K562 (cell line): ENCODE measurements around the gene GPR152. TPM values are rescaled to one million over a fixed set of nuclear protein-coding genes. Genes with fewer than 3 reads are reported as not detected.
A peak's percentile ranks its signal among the peaks of the same experiment; 100 is the strongest.

Source experiments
- ATAC-seq: fragments of 200-7000 bp; cut with Tn5 transposase; 3 replicates; pipeline ENCODE4 v1.9.1; 2020; ENCODE audit warnings: moderate library complexity
- BruUV-seq: library from RNA; stranded (reverse); fragments of 400-500 nt; replicated peaks from 2 replicates; lab custom pipeline; 2021; lab: Mats Ljungman, UMichigan
- CTCF ChIA-PET: fragments of 300-600 bp; formaldehyde crosslinking; extraction: SDS; loops from one replicate; lab custom pipeline; 2021; ENCODE audit warnings: low intra/inter-chr PET ratio; lab: Yijun Ruan, JAX
- POLR2A ChIA-PET: fragments of 300-600, 350-650 bp; sonication (Branson Sonifier 250); formaldehyde crosslinking; extraction: SDS; loops from one replicate; lab custom pipeline; 2021; ENCODE audit warnings: antibody characterized with exemption, inconsistent platforms; lab: Yijun Ruan, JAX
- DNase-seq, 4 experiments: peaks; one replicate each; pipeline versions ENCODE4 v3.0.0 to v3.0.0-alpha.2; 2011 to 2018; ENCODE audit warnings: low spot score in 3 of 4, mixed read lengths in 3 of 4; ENCODE audit errors: extremely low read depth in 1 of 4
- FAIRE-seq: peaks from 2 replicates; lab custom pipeline; 2011; peaks lifted over from hg19 to GRCh38; lab: Jason Lieb, UNC
- H2AFZ ChIP-seq: 2 replicates; pipeline ENCODE4 v1.6.0; 2011; ENCODE audit warnings: low read depth, low read length, control low read depth, inconsistent platforms
- H3K27ac ChIP-seq: fragments of 200-600 bp; 3 replicates; pipeline ENCODE4 v1.8.0; 2011; ENCODE audit warnings: low read depth, mild to moderate bottlenecking, control low read depth, inconsistent platforms, low read length, moderate library complexity, mixed read lengths; ENCODE audit errors: extremely low read depth
- H3K27me3 ChIP-seq, 2 experiments: fragments of 300-600 bp in 1 of 2; 2 replicates in 1 of 2; 3 replicates in 1 of 2; pipeline versions ENCODE4 v1.6.0 to v1.8.0; 2011; ENCODE audit warnings: inconsistent platforms in 2 of 2, low read length in 2 of 2, mild to moderate bottlenecking in 1 of 2, mixed read lengths in 1 of 2, moderate library complexity in 1 of 2; ENCODE audit not compliant: control insufficient read depth in 2 of 2, insufficient read depth in 2 of 2
- H3K36me3 ChIP-seq: fragments of 300-600 bp; 3 replicates; pipeline ENCODE4 v1.8.0; 2011; ENCODE audit warnings: mild to moderate bottlenecking, low read length, inconsistent platforms; ENCODE audit not compliant: control insufficient read depth, insufficient read depth
- H3K4me1 ChIP-seq, 2 experiments: fragments of 200-600 bp in 1 of 2; replicated peaks in 1 of 2; 2 replicates in 1 of 2; 3 replicates in 1 of 2; pipeline versions ENCODE4 v1.5.1 to v1.8.0; 2011; ENCODE audit warnings: inconsistent platforms in 2 of 2, low read length in 2 of 2, mild to moderate bottlenecking in 1 of 2, mixed read lengths in 1 of 2, moderate library complexity in 1 of 2; ENCODE audit not compliant: control insufficient read depth in 2 of 2, insufficient read depth in 2 of 2
- H3K4me2 ChIP-seq: 2 replicates; pipeline ENCODE4 v1.6.1; 2011; ENCODE audit warnings: low read length, control low read depth, inconsistent platforms, mixed read lengths; ENCODE audit not compliant: insufficient read depth
- H3K4me3 ChIP-seq: fragments of 200-600 bp; sonication (generic), shearing (Covaris generic); 2 replicates; pipeline ENCODE4 v1.5.1; 2016; ENCODE audit warnings: control low read depth, inconsistent platforms
- H3K79me2 ChIP-seq: fragments of 200-600 bp; 3 replicates; pipeline ENCODE4 v1.8.0; 2011; ENCODE audit warnings: low read length, inconsistent platforms; ENCODE audit not compliant: control insufficient read depth, insufficient read depth
- H3K9ac ChIP-seq, 2 experiments: 2 replicates each; pipeline versions ENCODE4 v1.6.0 to v1.6.1; 2011; ENCODE audit warnings: low read depth in 2 of 2, low read length in 2 of 2, control low read depth in 1 of 2, inconsistent platforms in 1 of 2, mild to moderate bottlenecking in 1 of 2, mixed read lengths in 1 of 2; ENCODE audit not compliant: insufficient read depth in 1 of 2
- H3K9me1 ChIP-seq: one replicate; pipeline ENCODE4 v1.6.0; 2011; ENCODE audit warnings: inconsistent platforms, mild to moderate bottlenecking, low read length, moderate library complexity; ENCODE audit not compliant: control insufficient read depth, insufficient read depth
- H3K9me3 ChIP-seq: replicated peaks from 2 replicates; pipeline ENCODE4 v1.5.1; 2011; ENCODE audit warnings: low read depth, low read length, inconsistent platforms; ENCODE audit not compliant: control insufficient read depth, insufficient read depth
- H4K20me1 ChIP-seq: replicated peaks from 2 replicates; pipeline ENCODE4 v1.6.1; 2011; ENCODE audit warnings: low read length, inconsistent platforms, mixed read lengths; ENCODE audit not compliant: control insufficient read depth, insufficient read depth
- EP300 ChIP-seq: IDR thresholded peaks from 2 replicates; pipeline ENCODE4 v1.6.1; 2012; ENCODE audit warnings: low read length, improper control_type of control experiment
- NFIC ChIP-seq: fragments of 450-650 bp; IDR thresholded peaks from 2 replicates; pipeline ENCODE4 v1.6.1; 2017; ENCODE audit warnings: mild to moderate bottlenecking, inconsistent platforms
- WGBS: fragments of 100-300 bp; shearing (Covaris generic); methylation state at CpG from one replicate; pipeline ENCODE4 v1.1.6; 2016; ENCODE audit warnings: low coverage, mixed read lengths; ENCODE audit not compliant: insufficient coverage; ENCODE audit errors: missing lambda C conversion rate; 5-methylcytosine and 5-hydroxymethylcytosine counted together
- in situ Hi-C: fragments of 300-500 bp; cut with MboI; formaldehyde crosslinking; loops from 4 replicates; pipeline ENCODE4 v1.15.0; 2018; ENCODE audit warnings: inconsistent platforms, mixed read lengths
- intact Hi-C: fragments of 100-400 bp; cut with micrococcal nuclease; formaldehyde crosslinking; loops from 2 replicates; pipeline ENCODE4 v1.14.2; 2022
- polyA plus RNA-seq, 8 experiments: library from polyadenylated mRNA; depleted of rRNA in 4 of 8; stranded (reverse) in 5 of 8; unstranded in 3 of 8; fragments of >200 nt; fragmentation: Nextera tagmentation in 2 of 8; fragmentation: Illumina TruSeq in 1 of 8; extraction: Ambion mirVana in 2 of 8; extraction: Trizol in 1 of 8; gene quantifications; 2 replicates each; pipeline versions ENCODE4 v1.2.1 to v1.2.3, GENCODE V29; 2011 to 2014; ENCODE audit warnings: inconsistent platforms in 1 of 8, missing spikeins in 1 of 8
- total RNA-seq, 7 experiments: library from RNA; depleted of rRNA in 6 of 7; stranded (reverse); fragments of >200 nt in 6 of 7; fragmentation: Illumina TruSeq in 2 of 7; extraction: Trizol in 2 of 7; gene quantifications; 2 replicates each; pipeline versions ENCODE4 v1.2.1 to v1.2.3, GENCODE V29; 2011 to 2021; ENCODE audit warnings: low replicate concordance in 1 of 7
- TF ChIP-seq, protein P1 (sequence below): sonication (generic); formaldehyde crosslinking; IDR thresholded peaks from 2 replicates; pipeline ENCODE4 v1.9.0; 2022; ENCODE audit warnings: mild to moderate bottlenecking, missing genetic modification reagents

The GPR152 gene
- total and polyA plus RNA-seq, 9 of the 15 experiments (the other 6 are each of a cell fraction or from before 2014, with no cell fraction given) = not detected

DNA sequence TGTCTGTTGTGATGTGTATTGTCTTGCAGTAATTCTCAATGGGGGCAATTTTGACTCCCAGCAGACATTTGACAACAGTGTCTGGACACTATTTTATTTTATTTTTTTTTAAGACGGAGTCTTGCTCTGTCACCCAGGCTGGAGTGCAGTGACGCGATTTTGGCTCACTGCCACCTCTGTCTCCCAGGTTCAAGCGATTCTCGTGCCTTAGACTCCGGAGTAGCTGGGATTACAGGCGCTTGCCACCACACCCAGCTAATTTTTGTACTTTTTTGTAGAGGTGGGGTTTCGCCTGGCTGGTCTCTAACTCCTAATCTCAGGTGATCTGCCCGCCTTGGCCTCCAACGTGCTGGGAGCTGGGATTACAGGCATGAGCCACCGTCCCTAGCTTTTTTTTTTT, 22.8 kb downstream of the GPR152 start:
- ChIA-PET POLR2A (interaction anchor here (3.6 kb wide), 1 partner anchor 8 kb away, joined by 21 read pairs; the partner anchor contains the start of gene PTPRCAP), CTCF (interaction anchor here (1.6 kb wide), 1 partner anchor 29 kb away, joined by 3 read pairs; no protein-coding TSS in a partner anchor)
- WGBS = 68% methylated on average over 11 of the region's 11 CpGs
- no TSS peak for BruUV-seq
- FAIRE-seq (no peak), DNase-seq (no peak), ATAC-seq (no peak)
- no peak for TF ChIP-seq EP300
- peak; percentile 81 for TF ChIP-seq NFIC
- peak overlapping the region; percentile 93 for H3K4me2 ChIP-seq
- in situ Hi-C loops = no loop called here
- H3K79me2 ChIP-seq = peaks cover 25% of the 10 kb centered on the region
- intact Hi-C loops = loop anchor here (5.0 kb wide), 1 partner anchor 78 kb away; the partner anchor contains the start of genes CDK2AP2 and PITPNM1
- no peaks in the 10 kb centered on the region for H3K9me3 ChIP-seq
- no peak overlapping the region for H3K27ac ChIP-seq
- peak overlapping the region; percentile 91 to 97; a peak in 2 of 4 replicates for H3K9ac ChIP-seq
- H3K36me3 ChIP-seq = peaks cover 55% of the 10 kb centered on the region; the same call in 2 of the 3 replicates
- peak overlapping the region; percentile 83; the same call in 1 of the 2 replicates for H3K4me3 ChIP-seq
- peaks cover 4% of the 10 kb centered on the region for H3K9me1 ChIP-seq
- no peak overlapping the region for H2AFZ ChIP-seq
- no peaks in the 10 kb centered on the region for H4K20me1 ChIP-seq
- no peaks in the 10 kb centered on the region for H3K27me3 ChIP-seq
- H3K4me1 ChIP-seq = peaks cover 9 to 43% of the 10 kb centered on the region in 2 experiments; a peak in 4 of 5 replicates

DNA sequence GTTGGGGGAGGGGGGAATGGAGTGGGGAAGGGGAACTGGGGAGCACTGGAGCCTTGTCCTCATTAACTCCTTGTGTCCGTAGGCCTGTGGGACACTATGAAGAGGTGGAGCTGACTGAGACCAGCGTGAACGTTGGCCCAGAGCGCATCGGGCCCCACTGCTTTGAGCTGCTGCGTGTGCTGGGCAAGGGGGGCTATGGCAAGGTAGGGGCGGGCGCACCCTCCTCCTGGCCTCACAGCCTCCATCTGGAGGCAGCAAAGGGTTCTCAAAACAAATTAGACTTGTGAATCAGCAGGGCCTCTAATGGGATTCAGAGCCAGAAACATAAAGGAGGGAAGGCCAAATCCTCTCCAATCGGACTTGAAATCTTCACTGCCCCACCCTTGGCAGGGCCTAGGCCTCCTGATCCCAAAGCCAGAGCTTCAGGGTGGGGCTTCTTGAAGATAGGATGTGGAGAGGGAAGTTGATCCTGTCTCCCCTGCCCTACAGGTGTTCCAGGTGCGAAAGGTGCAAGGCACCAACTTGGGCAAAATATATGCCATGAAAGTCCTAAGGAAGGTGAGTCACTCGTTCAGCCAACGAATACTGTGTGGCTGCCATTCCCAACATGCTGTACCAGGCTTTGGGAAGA, 23.4 kb downstream of the GPR152 start:
- Histone ChIP-seq H3K27me3 (no peaks in the 10 kb centered on the region), H3K4me1 (peaks cover 9 to 43% of the 10 kb centered on the region in 2 experiments; a peak in 4 of 5 replicates), H3K9me3 (no peaks in the 10 kb centered on the region), H3K79me2 (peaks cover 25% of the 10 kb centered on the region), H3K27ac (peak overlapping the region; percentile 78), H2AFZ (0 out of 2 replicates have a peak overlapping the region, but pooled peaks have one; percentile 93), H3K4me3 (peak overlapping the region; percentile 83), H4K20me1 (no peaks in the 10 kb centered on the region), H3K36me3 (peaks cover 49% of the 10 kb centered on the region; the same call in 2 of the 3 replicates), H3K9me1 (peaks cover 4% of the 10 kb centered on the region), H3K9ac (peak overlapping the region; percentile 91 to 97), H3K4me2 (peak overlapping the region; percentile 93)
- in situ Hi-C loops (no loop called here), intact Hi-C loops (loop anchor here (5.0 kb wide), 1 partner anchor 78 kb away; the partner anchor contains the start of genes CDK2AP2 and PITPNM1)
- ChIA-PET CTCF (interaction anchor here (1.6 kb wide), 1 partner anchor 28 kb away, joined by 3 read pairs; no protein-coding TSS in a partner anchor), POLR2A (interaction anchor here (0.6 to 3.6 kb wide), 4 partner anchors 9 to 65 kb away, joined by 3 to 21 read pairs (median 4); partner anchors contain the start of gene PTPRCAP)
- DNase-seq (peak in 2 of 4 experiments; percentile 40 to 42), ATAC-seq (peak; percentile 9; the same call in 1 of the 3 replicates), FAIRE-seq (no peak)
- BruUV-seq = TSS peak; percentile 62
- WGBS = 19% methylated on average over 12 of the region's 12 CpGs
- TF ChIP-seq, protein P1, sequence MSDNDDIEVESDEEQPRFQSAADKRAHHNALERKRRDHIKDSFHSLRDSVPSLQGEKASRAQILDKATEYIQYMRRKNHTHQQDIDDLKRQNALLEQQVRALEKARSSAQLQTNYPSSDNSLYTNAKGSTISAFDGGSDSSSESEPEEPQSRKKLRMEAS (CRISPR knock-in tag) = 0 out of 2 replicates have a peak, but pooled peaks have one; percentile 25
